Measurements from ENCODE around the gene C11orf24.
"Not testable (repeated sequence)": the region's sequence is repeated elsewhere in the genome, so short reads cannot be mapped to it uniquely, and the experiment has no call there.

The C11orf24 gene

GRCh38 chr11:68296344-68297051 is 24.7 kb upstream of the C11orf24 start:
- DNase-seq, result no peak
- no peak for TF ChIP-seq CTCF (IDR thresholded peaks at IDR 0.05)
- no peak overlapping the region for H3K4me3 Mint-ChIP-seq
- H3K27ac Mint-ChIP-seq, result no peak overlapping the region
- H3K9me3 Mint-ChIP-seq, result no peaks in the 10 kb centered on the region
- no peaks in the 10 kb centered on the region for H3K36me3 Mint-ChIP-seq (ENCODE audit: low read depth)
- no peaks in the 10 kb centered on the region for H3K4me1 Mint-ChIP-seq
- peaks cover 15% of the 10 kb centered on the region for H3K27me3 Mint-ChIP-seq (ENCODE audit: low read depth, poor library complexity)

- Mint-ChIP-seq H3K4me1 (no peaks in the 10 kb centered on the region), H3K9me3 (peaks cover under 1% of the 10 kb centered on the region), H3K36me3 (ENCODE audit: low read depth) (no peaks in the 10 kb centered on the region), H3K27me3 (ENCODE audit: low read depth, poor library complexity) (peaks cover 15% of the 10 kb centered on the region), H3K27ac (no peak overlapping the region), H3K4me3 (no peak overlapping the region)
- TF ChIP-seq CTCF (IDR thresholded peaks at IDR 0.05), result no peak
- no peak for DNase-seq
Measured at GRCh38 chr11:68295940-68296339, 24.2 kb upstream of the C11orf24 start.

GRCh38 chr11:68295271-68295670 is 23.5 kb upstream of the C11orf24 start:
- Mint-ChIP-seq H3K27ac (no peak overlapping the region), H3K27me3 (ENCODE audit: low read depth, poor library complexity) (peaks cover 15% of the 10 kb centered on the region), H3K4me3 (no peak overlapping the region), H3K4me1 (no peaks in the 10 kb centered on the region), H3K9me3 (peaks cover 5% of the 10 kb centered on the region), H3K36me3 (ENCODE audit: low read depth) (no peaks in the 10 kb centered on the region)
- no peak for TF ChIP-seq CTCF (IDR thresholded peaks at IDR 0.05)
- DNase-seq, result no peak

GRCh38 chr11:68293708-68294107 is 21.9 kb upstream of the C11orf24 start:
- TF ChIP-seq CTCF (IDR thresholded peaks at IDR 0.05), result no peak
- H3K27me3 Mint-ChIP-seq (ENCODE audit: low read depth, poor library complexity), result peaks cover 15% of the 10 kb centered on the region
- H3K9me3 Mint-ChIP-seq, result peaks cover 17% of the 10 kb centered on the region
- no peak overlapping the region for H3K27ac Mint-ChIP-seq
- DNase-seq, result no peak
- no peaks in the 10 kb centered on the region for H3K36me3 Mint-ChIP-seq (ENCODE audit: low read depth)
- H3K4me1 Mint-ChIP-seq, result no peaks in the 10 kb centered on the region
- H3K4me3 Mint-ChIP-seq, result no peak overlapping the region

- Mint-ChIP-seq H3K4me1 (no peaks in the 10 kb centered on the region), H3K36me3 (ENCODE audit: low read depth) (no peaks in the 10 kb centered on the region), H3K27me3 (ENCODE audit: low read depth, poor library complexity) (peaks cover 10% of the 10 kb centered on the region), H3K4me3 (no peak overlapping the region), H3K9me3 (peaks cover 41% of the 10 kb centered on the region), H3K27ac (no peak overlapping the region)
- DNase-seq, result no peak
- no peak for TF ChIP-seq CTCF (IDR thresholded peaks at IDR 0.05)
Measured at GRCh38 chr11:68289456-68289855, 17.7 kb upstream of the C11orf24 start.

GRCh38 chr11:68287419-68287818 is 15.6 kb upstream of the C11orf24 start:
- H3K4me3 Mint-ChIP-seq, result no peak overlapping the region
- no peaks in the 10 kb centered on the region for H3K4me1 Mint-ChIP-seq
- no peaks in the 10 kb centered on the region for H3K36me3 Mint-ChIP-seq (ENCODE audit: low read depth)
- TF ChIP-seq CTCF (IDR thresholded peaks at IDR 0.05), result no peak
- no peak for DNase-seq
- H3K9me3 Mint-ChIP-seq, result peaks cover 45% of the 10 kb centered on the region
- H3K27ac Mint-ChIP-seq, result no peak overlapping the region
- H3K27me3 Mint-ChIP-seq (ENCODE audit: low read depth, poor library complexity), result peaks cover 4% of the 10 kb centered on the region

- not testable (repeated sequence) for H3K4me3 Mint-ChIP-seq; H3K4me1 Mint-ChIP-seq; H3K36me3 Mint-ChIP-seq (ENCODE audit: low read depth); DNase-seq; H3K27ac Mint-ChIP-seq; H3K27me3 Mint-ChIP-seq (ENCODE audit: low read depth, poor library complexity)
- H3K9me3 Mint-ChIP-seq, result peaks cover 39% of the 10 kb centered on the region
Measured at GRCh38 chr11:68284588-68284987, 12.8 kb upstream of the C11orf24 start.

Data from nephron progenitor cell (in vitro differentiated cells).